ENCODE measurements around the gene KCNMB1. TPM values are rescaled to one million over a fixed set of nuclear protein-coding genes. Genes with fewer than 3 reads are reported as not detected.
A peak's percentile ranks its signal among the peaks of the same experiment; 100 is the strongest.
"Not testable (repeated sequence)": the region's sequence is repeated elsewhere in the genome, so short reads cannot be mapped to it uniquely, and the experiment has no call there.

Gene KCNMB1
- total and polyA plus RNA-seq, 3 experiments from 2014 or later = not detected

- H3K27me3 Mint-ChIP-seq = peaks cover 5 to 18% of the 10 kb centered on the region in 2 donors
- no peaks in the 10 kb centered on the region for H3K4me1 ChIP-seq (ENCODE audit: insufficient read depth, low read length)
- no peaks in the 10 kb centered on the region for H3K36me3 ChIP-seq (ENCODE audit: insufficient read depth, low read length)
- peak overlapping the region in 1 of 8 donors; percentile 52 for H3K27ac Mint-ChIP-seq
- no peaks in the 10 kb centered on the region for H3K36me3 Mint-ChIP-seq
- DNase-seq = no peak
- H3K27me3 ChIP-seq (ENCODE audit: insufficient read depth, low read length, poor library complexity, severe bottlenecking) = no peaks in the 10 kb centered on the region
- POLR2A ChIA-PET = no interaction called here
- no peak overlapping the region for H3K4me3 Mint-ChIP-seq
- H3K4me1 Mint-ChIP-seq = no peaks in the 10 kb centered on the region
- no peak overlapping the region for H3K27ac ChIP-seq (ENCODE audit: low read depth, low read length)
- no peak overlapping the region for H3K4me3 ChIP-seq (ENCODE audit: low read length)
- CTCF ChIA-PET = no interaction called here
- no peaks in the 10 kb centered on the region for H3K9me3 ChIP-seq (ENCODE audit: low read length)
- no peaks in the 10 kb centered on the region for H3K9me3 Mint-ChIP-seq
Observed at GRCh38 chr5:170383227-170383626, 5.9 kb downstream of the KCNMB1 start.

- Histone ChIP-seq H3K27me3 (ENCODE audit: insufficient read depth, low read length, poor library complexity, severe bottlenecking) (no peaks in the 10 kb centered on the region), H3K36me3 (ENCODE audit: insufficient read depth, low read length) (no peaks in the 10 kb centered on the region), H3K9me3 (ENCODE audit: low read length) (no peaks in the 10 kb centered on the region), H3K4me3 (ENCODE audit: low read length) (no peak overlapping the region), H3K4me1 (ENCODE audit: insufficient read depth, low read length) (no peaks in the 10 kb centered on the region), H3K27ac (ENCODE audit: low read depth, low read length) (no peak overlapping the region)
- POLR2A ChIA-PET = no interaction called here
- Mint-ChIP-seq H3K27me3 (peaks cover 5 to 15% of the 10 kb centered on the region in 2 donors), H3K4me3 (no peak overlapping the region), H3K27ac (peak overlapping the region in 1 of 8 donors; percentile 41), H3K9me3 (no peaks in the 10 kb centered on the region), H3K36me3 (no peaks in the 10 kb centered on the region), H3K4me1 (no peaks in the 10 kb centered on the region)
- CTCF ChIA-PET = no interaction called here
- no peak for DNase-seq
Observed at GRCh38 chr5:170382790-170383189, 6.4 kb downstream of the KCNMB1 start.

DNA sequence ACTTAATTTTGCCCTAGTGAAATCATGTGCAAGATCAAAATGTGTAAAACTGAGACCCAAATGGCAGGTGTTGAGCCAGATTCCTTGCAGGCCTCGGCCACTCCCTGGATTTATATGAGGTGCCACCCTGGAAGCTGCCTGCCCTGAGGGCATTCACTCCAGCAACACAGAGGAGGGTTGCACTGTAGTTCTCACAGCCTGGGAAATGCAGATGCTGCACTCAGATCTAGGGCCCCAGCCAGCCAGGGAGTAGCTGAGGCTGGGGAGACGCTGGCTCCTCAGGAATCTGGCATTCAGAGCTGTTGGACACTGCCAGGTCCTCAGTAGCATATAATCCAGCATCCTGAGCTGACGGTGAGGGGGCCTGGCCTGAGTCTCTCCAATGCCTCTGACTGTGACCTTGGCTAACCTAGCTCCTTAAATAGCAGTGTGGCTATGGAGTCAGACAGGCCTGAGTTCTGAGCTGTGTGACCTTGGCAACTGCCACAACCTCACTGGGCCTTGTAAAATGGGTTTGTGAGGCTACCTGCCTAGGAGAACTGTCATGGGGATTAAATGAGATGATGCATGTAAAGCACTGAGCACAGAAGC is 8.7 kb downstream of the KCNMB1 start:
- POLR2A ChIA-PET = no interaction called here
- Mint-ChIP-seq H3K27me3 (peaks cover 0 to 4% of the 10 kb centered on the region in 2 donors), H3K4me3 (no peak overlapping the region), H3K9me3 (peaks cover 0 to 2% (median 0%) of the 10 kb centered on the region in 5 donors), H3K36me3 (no peaks in the 10 kb centered on the region), H3K4me1 (no peaks in the 10 kb centered on the region), H3K27ac (no peak overlapping the region)
- H3K9me3 ChIP-seq (ENCODE audit: low read length) = no peaks in the 10 kb centered on the region
- CTCF ChIA-PET = interaction anchor here (1.7 kb wide), 1 partner anchor 41 kb away, joined by 4 read pairs; no protein-coding TSS in a partner anchor
- no peak overlapping the region for H3K27ac ChIP-seq (ENCODE audit: low read depth, low read length)
- no peaks in the 10 kb centered on the region for H3K4me1 ChIP-seq (ENCODE audit: insufficient read depth, low read length)
- no peak overlapping the region for H3K4me3 ChIP-seq (ENCODE audit: low read length)
- no peak for DNase-seq
- H3K27me3 ChIP-seq (ENCODE audit: insufficient read depth, low read length, poor library complexity, severe bottlenecking) = no peaks in the 10 kb centered on the region
- H3K36me3 ChIP-seq (ENCODE audit: insufficient read depth, low read length) = no peaks in the 10 kb centered on the region

DNA sequence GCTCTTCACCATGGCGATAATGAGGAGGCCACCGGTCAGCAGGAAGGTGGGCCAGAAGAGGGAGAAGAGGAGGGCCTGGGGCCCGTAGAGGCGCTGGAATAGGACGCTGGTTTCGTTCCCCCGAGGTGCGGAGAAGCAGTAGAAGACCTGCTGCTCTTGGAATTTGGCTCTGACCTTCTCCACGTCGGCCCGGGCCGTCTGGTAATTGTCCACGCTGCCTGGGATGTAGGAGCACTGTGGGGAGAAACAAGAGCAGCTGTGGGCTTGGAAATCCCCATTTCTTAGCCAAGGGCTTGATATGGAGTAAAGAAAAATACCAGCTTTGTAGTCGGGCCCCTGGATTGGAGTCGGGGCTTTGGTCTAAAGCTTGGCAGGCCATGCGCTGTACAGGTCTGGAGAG is 10.4 kb downstream of the KCNMB1 start:
- H3K27me3 Mint-ChIP-seq = peaks cover 0 to 6% of the 10 kb centered on the region in 2 donors
- H3K4me3 Mint-ChIP-seq = no peak overlapping the region
- H3K36me3 Mint-ChIP-seq = no peaks in the 10 kb centered on the region
- POLR2A ChIA-PET = no interaction called here
- no peak overlapping the region for H3K4me3 ChIP-seq (ENCODE audit: low read length)
- CTCF ChIA-PET = no interaction called here
- no peaks in the 10 kb centered on the region for H3K9me3 ChIP-seq (ENCODE audit: low read length)
- no peaks in the 10 kb centered on the region for H3K27me3 ChIP-seq (ENCODE audit: insufficient read depth, low read length, poor library complexity, severe bottlenecking)
- peaks cover 0 to 2% (median 0%) of the 10 kb centered on the region in 5 donors for H3K9me3 Mint-ChIP-seq
- H3K4me1 ChIP-seq (ENCODE audit: insufficient read depth, low read length) = no peaks in the 10 kb centered on the region
- no peak overlapping the region for H3K27ac ChIP-seq (ENCODE audit: low read depth, low read length)
- no peak overlapping the region for H3K27ac Mint-ChIP-seq
- no peaks in the 10 kb centered on the region for H3K4me1 Mint-ChIP-seq
- no peaks in the 10 kb centered on the region for H3K36me3 ChIP-seq (ENCODE audit: insufficient read depth, low read length)
- no peak for DNase-seq

DNA sequence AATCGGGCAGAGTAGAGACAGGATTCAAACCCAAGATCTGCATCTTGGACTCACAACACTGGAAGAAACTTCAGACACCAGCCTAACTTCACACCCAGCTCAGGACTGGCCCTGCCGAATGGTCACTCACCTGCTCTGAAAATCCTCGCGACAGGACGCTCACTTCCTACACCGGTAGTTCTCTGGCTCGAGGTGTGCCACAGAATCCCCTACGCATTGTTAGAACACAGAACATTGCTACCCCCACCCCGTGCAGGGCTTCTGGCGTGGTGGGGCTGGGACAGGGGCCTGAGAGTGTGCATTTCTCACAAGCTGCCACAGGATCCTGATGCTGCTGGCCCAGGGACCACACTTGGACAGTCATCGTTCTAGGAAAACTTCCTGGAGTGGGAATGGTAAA is 12.1 kb downstream of the KCNMB1 start:
- Mint-ChIP-seq H3K27ac (no peak overlapping the region), H3K4me3 (no peak overlapping the region), H3K36me3 (no peaks in the 10 kb centered on the region), H3K9me3 (peaks cover 0 to 2% (median 0%) of the 10 kb centered on the region in 5 donors), H3K4me1 (no peaks in the 10 kb centered on the region), H3K27me3 (peaks cover 3 to 11% of the 10 kb centered on the region in 2 donors)
- POLR2A ChIA-PET = interaction anchor here (0.6 kb wide), 1 partner anchor 1753 kb away, joined by 3 read pairs; no protein-coding TSS in a partner anchor
- H3K36me3 ChIP-seq (ENCODE audit: insufficient read depth, low read length) = no peaks in the 10 kb centered on the region
- CTCF ChIA-PET = no interaction called here
- no peaks in the 10 kb centered on the region for H3K9me3 ChIP-seq (ENCODE audit: low read length)
- no peak overlapping the region for H3K27ac ChIP-seq (ENCODE audit: low read depth, low read length)
- no peaks in the 10 kb centered on the region for H3K27me3 ChIP-seq (ENCODE audit: insufficient read depth, low read length, poor library complexity, severe bottlenecking)
- DNase-seq = no peak
- no peaks in the 10 kb centered on the region for H3K4me1 ChIP-seq (ENCODE audit: insufficient read depth, low read length)
- H3K4me3 ChIP-seq (ENCODE audit: low read length) = no peak overlapping the region

DNA sequence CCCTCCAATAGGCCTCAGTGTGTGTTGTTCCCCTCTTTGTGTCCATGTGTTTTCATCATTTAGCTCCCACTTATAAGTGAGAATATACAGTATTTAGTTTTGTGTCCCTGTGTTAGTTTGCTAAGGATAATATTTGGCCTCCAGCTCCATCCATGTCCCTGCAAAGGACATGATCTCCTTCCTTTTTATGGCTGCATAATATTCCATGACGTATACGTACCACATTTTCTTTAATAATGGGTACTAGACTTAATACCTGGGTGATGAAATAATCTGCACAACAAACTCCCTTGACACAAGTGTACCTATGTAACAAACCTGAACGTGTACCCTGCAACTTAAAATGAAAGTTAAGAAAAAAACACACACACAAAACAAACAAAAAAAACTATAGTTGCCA is 12.6 kb downstream of the KCNMB1 start:
- H3K4me1 ChIP-seq (ENCODE audit: insufficient read depth, low read length); H3K4me3 ChIP-seq (ENCODE audit: low read length); H3K36me3 Mint-ChIP-seq; H3K27me3 ChIP-seq (ENCODE audit: insufficient read depth, low read length, poor library complexity, severe bottlenecking); H3K4me3 Mint-ChIP-seq; DNase-seq; H3K27ac Mint-ChIP-seq; H3K4me1 Mint-ChIP-seq; H3K9me3 Mint-ChIP-seq; H3K27ac ChIP-seq (ENCODE audit: low read depth, low read length); H3K36me3 ChIP-seq (ENCODE audit: insufficient read depth, low read length); H3K9me3 ChIP-seq (ENCODE audit: low read length); CTCF ChIA-PET: not testable (repeated sequence)
- H3K27me3 Mint-ChIP-seq = peaks cover 3 to 11% of the 10 kb centered on the region in 2 donors
- POLR2A ChIA-PET = interaction anchor here (0.6 kb wide), 1 partner anchor 1753 kb away, joined by 3 read pairs; no protein-coding TSS in a partner anchor

GRCh38 chr5:170375283-170375682 is 13.9 kb downstream of the KCNMB1 start:
- H3K36me3 ChIP-seq (ENCODE audit: insufficient read depth, low read length) = no peaks in the 10 kb centered on the region
- DNase-seq = no peak
- H3K36me3 Mint-ChIP-seq = no peaks in the 10 kb centered on the region
- peaks cover 3 to 11% of the 10 kb centered on the region in 2 donors for H3K27me3 Mint-ChIP-seq
- ChIA-PET CTCF (no interaction called here), POLR2A (no interaction called here)
- H3K27me3 ChIP-seq (ENCODE audit: insufficient read depth, low read length, poor library complexity, severe bottlenecking) = no peaks in the 10 kb centered on the region
- H3K4me1 ChIP-seq (ENCODE audit: insufficient read depth, low read length) = no peaks in the 10 kb centered on the region
- H3K9me3 Mint-ChIP-seq = peaks cover 0 to 2% (median 0%) of the 10 kb centered on the region in 5 donors
- H3K4me3 Mint-ChIP-seq = no peak overlapping the region
- no peak overlapping the region for H3K4me3 ChIP-seq (ENCODE audit: low read length)
- H3K27ac ChIP-seq (ENCODE audit: low read depth, low read length) = no peak overlapping the region
- H3K27ac Mint-ChIP-seq = no peak overlapping the region
- no peaks in the 10 kb centered on the region for H3K4me1 Mint-ChIP-seq
- H3K9me3 ChIP-seq (ENCODE audit: low read length) = no peaks in the 10 kb centered on the region

DNA sequence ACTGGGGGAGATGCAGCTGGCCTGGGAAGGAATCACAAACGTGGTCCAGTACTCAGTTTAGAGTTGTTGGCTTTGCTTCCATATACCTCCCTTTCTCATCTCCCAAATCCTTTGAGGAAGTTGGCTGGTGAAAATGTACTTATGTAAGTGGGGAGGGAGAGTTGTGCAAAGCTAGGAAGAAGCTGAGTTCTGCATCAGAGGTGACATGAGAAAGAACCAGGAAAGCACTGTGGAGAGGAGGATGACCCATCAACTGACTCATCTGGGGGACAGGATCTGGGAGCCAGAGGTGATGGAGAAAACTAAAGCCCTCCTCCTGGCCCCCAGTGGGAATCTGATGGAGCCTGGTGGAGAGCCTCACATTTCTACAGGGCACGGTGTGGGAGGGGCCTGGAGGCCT is 16.2 kb downstream of the KCNMB1 start:
- Histone ChIP-seq H3K27me3 (ENCODE audit: insufficient read depth, low read length, poor library complexity, severe bottlenecking) (no peaks in the 10 kb centered on the region), H3K27ac (ENCODE audit: low read depth, low read length) (no peak overlapping the region), H3K9me3 (ENCODE audit: low read length) (no peaks in the 10 kb centered on the region), H3K36me3 (ENCODE audit: insufficient read depth, low read length) (no peaks in the 10 kb centered on the region), H3K4me1 (ENCODE audit: insufficient read depth, low read length) (no peaks in the 10 kb centered on the region), H3K4me3 (ENCODE audit: low read length) (no peak overlapping the region)
- DNase-seq = no peak
- CTCF ChIA-PET = no interaction called here
- Mint-ChIP-seq H3K36me3 (no peaks in the 10 kb centered on the region), H3K4me1 (no peaks in the 10 kb centered on the region), H3K9me3 (peaks cover 0 to 2% (median 0%) of the 10 kb centered on the region in 5 donors), H3K27me3 (peaks cover 3 to 11% of the 10 kb centered on the region in 2 donors), H3K27ac (no peak overlapping the region), H3K4me3 (no peak overlapping the region)
- POLR2A ChIA-PET = no interaction called here

Data from CD8-positive, alpha-beta memory T cell (primary cell).